Colonic mucosa (tissue), 4 donors: Measurements from ENCODE around the gene UNK. TPM values are rescaled to one million over a fixed set of nuclear protein-coding genes. Genes with fewer than 3 reads are reported as not detected.

Experiments used
- DNase-seq: peaks from one replicate; pipeline ENCODE4 v3.0.0-alpha.2; 2020
- H3K27ac ChIP-seq: fragments of 200-600 bp; one replicate; pipeline ENCODE4 v1.8.0; 2021
- H3K27me3 ChIP-seq: fragments of 200-600 bp; one replicate; pipeline ENCODE4 v1.8.0; 2021
- H3K36me3 ChIP-seq: fragments of 200-600 bp; one replicate; pipeline ENCODE4 v1.8.0; 2021
- H3K4me1 ChIP-seq: fragments of 200-600 bp; one replicate; pipeline ENCODE4 v1.8.0; 2021; ENCODE audit warnings: mild to moderate bottlenecking
- H3K4me3 ChIP-seq: fragments of 200-600 bp; one replicate; pipeline ENCODE4 v1.8.0; 2021
- H3K9ac ChIP-seq, 2 donors: one replicate each; pipeline ENCODE4 v1.7.0; 2013; ENCODE audit warnings: control low read depth in 2 of 2, low read depth in 2 of 2, low read length in 2 of 2
- H3K9me3 ChIP-seq: fragments of 200-600 bp; one replicate; pipeline ENCODE4 v1.8.0; 2021
- CTCF ChIP-seq: fragments of 200-600 bp; IDR thresholded peaks from one replicate; pipeline ENCODE4 v1.8.0; 2022; ENCODE audit warnings: antibody characterized with exemption, mild to moderate bottlenecking
- intact Hi-C: fragments of 100-400 bp; cut with DNase I; formaldehyde crosslinking; loops from one replicate; pipeline ENCODE4 v1.14.1; 2022
- microRNA-seq: library from miRNA; unstranded; fragments of <30 nt; microRNA quantifications from one replicate; pipeline ENCODE4, GENCODE V29; 2019
- total RNA-seq, 2 donors: library from RNA; stranded (reverse); fragmentation: NEBNext Ultra II Directional in 1 of 2; extraction: Animal tissue kit (Norgen Biotek cat#: 25700) in 1 of 2; gene quantifications; one replicate each; pipeline ENCODE4 v1.2.1, GENCODE V29; 2021
- donor health status: healthy.
- donor health status: DM: no; HTN: no; CAD: no.
- donor health status: DM: no; HTN: no; CAD: no.

UNK gene
- total RNA-seq, 2 donors from 2014 or later: 18.4 to 26.0 TPM

DNA sequence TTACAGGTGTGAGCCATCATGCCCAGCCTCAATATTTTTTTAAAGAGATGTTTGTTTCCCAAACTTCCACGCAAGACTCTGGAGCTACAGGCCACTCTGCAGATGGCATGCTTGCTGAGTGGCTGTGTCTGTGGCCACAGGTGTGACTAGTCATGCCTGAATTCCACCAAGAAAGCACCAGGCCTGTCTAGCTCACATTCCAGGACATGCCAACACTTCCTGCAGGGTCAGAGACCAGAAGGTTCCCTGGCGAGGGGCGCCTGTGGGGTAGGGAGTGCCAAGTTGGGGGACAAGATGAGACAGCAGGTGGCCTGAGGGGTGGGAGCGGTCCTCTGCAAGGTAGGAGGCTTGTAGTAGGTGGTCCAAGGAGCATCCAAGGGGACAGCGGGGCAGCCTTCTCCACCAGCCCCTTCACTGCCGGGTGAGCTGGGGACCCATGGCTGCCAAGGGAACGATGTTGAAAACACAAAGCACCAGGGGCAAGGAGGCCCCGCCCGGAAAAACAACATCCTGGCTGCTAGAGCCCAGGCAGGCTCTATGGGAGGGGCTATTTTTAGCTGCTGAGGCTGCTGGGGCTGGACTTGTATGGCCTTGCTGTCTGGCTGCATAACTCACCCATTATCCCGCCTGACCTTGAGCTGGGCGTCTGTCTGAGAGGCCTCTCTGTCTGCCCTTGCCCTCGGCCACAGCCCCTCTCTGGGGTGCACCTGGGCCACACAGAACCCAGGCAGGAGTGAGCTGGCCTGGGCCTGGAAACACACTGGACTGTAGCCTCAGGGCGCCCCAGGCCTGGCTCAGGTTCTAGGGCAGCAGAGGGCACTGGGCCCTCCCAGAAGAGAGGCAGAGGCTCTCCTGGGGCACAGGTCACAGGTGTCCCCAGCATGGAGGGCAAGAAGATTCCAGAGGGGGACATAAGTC lies 88.1 kb downstream of the UNK start:
- Histone ChIP-seq H3K4me3 (no peak overlapping the region), H3K9ac (peak overlapping the region; percentile 57 to 82), H3K9me3 (no peaks in the 10 kb centered on the region), H3K27ac (peak overlapping the region; percentile 90), H3K36me3 (peaks cover 5% of the 10 kb centered on the region), H3K27me3 (no peaks in the 10 kb centered on the region), H3K4me1 (peaks cover 22% of the 10 kb centered on the region)
- no peak for TF ChIP-seq CTCF
- intact Hi-C loops: no loop called here
- peak; percentile 87 for DNase-seq

DNA sequence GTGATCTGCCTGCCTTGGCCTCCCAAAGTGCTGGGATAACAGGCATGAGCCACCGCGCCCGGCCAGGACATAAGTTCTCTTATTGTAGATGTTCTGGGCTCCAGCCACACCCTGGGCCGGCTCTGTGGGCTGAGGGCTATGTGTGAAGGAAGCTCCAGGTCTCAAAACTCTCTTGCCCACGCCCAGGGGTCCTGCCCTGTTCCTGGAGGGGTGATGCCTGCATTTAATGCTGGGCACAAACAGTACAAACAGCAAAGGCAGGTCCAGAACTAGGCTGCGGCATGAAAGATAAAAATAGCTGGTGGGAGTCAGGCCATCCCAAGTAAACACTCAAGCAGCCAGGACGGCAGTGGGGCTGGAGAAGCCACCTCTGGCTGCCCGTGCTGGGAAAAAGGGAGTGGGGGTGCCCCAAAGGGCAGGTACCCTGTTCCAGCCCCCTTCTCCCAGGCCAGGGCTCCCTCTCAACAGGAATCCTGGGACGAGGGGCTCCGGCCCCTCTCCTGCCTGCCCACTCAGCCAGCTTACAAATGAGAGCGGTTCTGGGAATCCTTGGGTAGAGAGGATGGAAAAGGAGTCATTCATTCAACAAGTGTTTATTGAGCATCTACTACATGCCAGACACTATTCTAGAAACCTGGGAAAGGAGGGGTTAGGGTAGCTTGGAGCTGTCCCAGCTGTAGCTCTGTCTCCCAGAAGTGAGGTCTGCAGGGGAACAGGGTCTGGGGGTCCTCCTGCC lies 89.1 kb downstream of the UNK start:
- H3K36me3 ChIP-seq: peaks cover 5% of the 10 kb centered on the region
- no peak for TF ChIP-seq CTCF
- peak overlapping the region; percentile 4 to 41 for H3K9ac ChIP-seq
- H3K27ac ChIP-seq: peak overlapping the region; percentile 90
- no peak overlapping the region for H3K4me3 ChIP-seq
- H3K27me3 ChIP-seq: no peaks in the 10 kb centered on the region
- intact Hi-C loops: no loop called here
- peaks cover 22% of the 10 kb centered on the region for H3K4me1 ChIP-seq
- no peak for DNase-seq
- H3K9me3 ChIP-seq: no peaks in the 10 kb centered on the region

DNA sequence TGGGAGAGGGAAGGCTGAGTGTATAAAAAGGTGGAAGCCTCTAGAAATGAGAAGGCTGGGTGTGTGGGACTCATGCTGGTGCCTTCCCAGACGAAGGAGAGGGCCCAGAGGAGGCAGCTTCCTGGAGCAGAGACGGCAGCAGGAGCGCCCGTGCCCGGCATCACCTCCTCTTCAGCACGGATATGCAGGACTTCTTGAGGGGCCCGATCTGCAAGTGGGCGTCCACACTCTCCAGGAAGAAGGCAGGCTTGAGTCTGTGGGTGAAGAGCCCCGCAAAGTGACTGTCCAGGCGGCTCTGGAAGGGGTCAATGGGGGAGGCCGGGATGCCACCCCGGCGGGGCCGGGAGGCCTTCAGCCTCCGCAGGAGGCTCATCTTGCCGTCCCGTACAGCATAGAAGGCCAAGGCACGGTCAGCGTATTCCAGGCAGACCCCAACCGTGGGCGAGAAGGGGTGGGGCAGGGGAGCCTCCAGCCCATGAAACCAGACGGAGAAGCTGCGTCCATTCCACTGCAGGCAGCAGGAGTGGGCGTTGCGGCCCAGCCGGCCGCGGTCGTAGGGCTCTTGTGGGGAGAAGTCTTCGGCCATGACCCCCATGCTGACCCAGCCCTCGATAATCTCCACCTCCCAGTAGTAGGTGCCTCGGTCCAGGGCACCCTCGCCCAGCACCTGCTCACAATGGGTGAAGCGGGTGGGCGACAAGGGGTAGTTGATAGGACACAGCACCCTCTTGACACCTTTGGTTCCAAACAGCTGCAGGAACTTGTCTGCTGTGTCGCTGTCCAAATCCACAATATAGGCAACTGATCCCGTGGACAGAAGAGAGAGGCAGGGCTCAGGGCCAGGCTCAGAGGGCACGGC lies 89.9 kb downstream of the UNK start:
- no peak for DNase-seq
- no peak overlapping the region for H3K4me3 ChIP-seq
- TF ChIP-seq CTCF: no peak
- intact Hi-C loops: no loop called here
- peak overlapping the region; percentile 98 for H3K27ac ChIP-seq
- H3K9me3 ChIP-seq: no peaks in the 10 kb centered on the region
- H3K4me1 ChIP-seq: peaks cover 19% of the 10 kb centered on the region
- H3K36me3 ChIP-seq: peaks cover 5% of the 10 kb centered on the region
- H3K9ac ChIP-seq: peak overlapping the region; percentile 37 to 93
- H3K27me3 ChIP-seq: no peaks in the 10 kb centered on the region

Small RNAs within 50 kb of the gene (microRNA-seq; reads per million reads assigned to microRNA genes)
- 1.7 reads per million for gene MIR4738

Other genes starting within 250 kb of the UNK start
- 100 to 1,000 TPM; 210 to 462 TPM for gene MYO15B, start 197.0 kb upstream of the UNK start, total RNA-seq
- gene SMIM5, start 151.4 kb upstream of the UNK start, total RNA-seq: 10 to 100 TPM in 1 of 2 donors, 1 to 10 TPM in 1; 5.1 to 39.9 TPM
- 10 to 100 TPM; 18.7 to 43.1 TPM for gene RECQL5, start 117.7 kb upstream of the UNK start, total RNA-seq
- 10 to 100 TPM; 68.0 to 68.1 TPM for gene SAP30BP, start 117.5 kb upstream of the UNK start, total RNA-seq
- gene ITGB4, start 63.3 kb upstream of the UNK start, total RNA-seq: 100 to 1,000 TPM; 267 to 272 TPM
- 10 to 100 TPM; 21.3 to 23.6 TPM for gene GALK1, start 19.6 kb upstream of the UNK start, total RNA-seq
- gene UNC13D, start 59.6 kb downstream of the UNK start, total RNA-seq: 10 to 100 TPM; 25.9 to 35.0 TPM
- gene WBP2, start 70.5 kb downstream of the UNK start, total RNA-seq: 100 to 1,000 TPM in 1 of 2 donors, 10 to 100 TPM in 1; 69.8 to 102 TPM
- gene TRIM47, start 93.8 kb downstream of the UNK start, total RNA-seq: 10 to 100 TPM; 33.7 to 71.5 TPM
- 10 to 100 TPM; 14.5 to 26.0 TPM for gene TRIM65, start 112.1 kb downstream of the UNK start, total RNA-seq
- 100 to 1,000 TPM in 1 of 2 donors, 10 to 100 TPM in 1; 88.6 to 190 TPM for gene MRPL38, start 120.1 kb downstream of the UNK start, total RNA-seq
- gene FBF1, start 156.2 kb downstream of the UNK start, total RNA-seq: 10 to 100 TPM in 1 of 2 donors, 1 to 10 TPM in 1; 3.2 to 21.5 TPM
- 100 to 1,000 TPM; 110 to 136 TPM for gene ACOX1, start 194.4 kb downstream of the UNK start, total RNA-seq
- gene TEN1, start 194.4 kb downstream of the UNK start, total RNA-seq: 10 to 100 TPM; 15.9 to 18.6 TPM
- gene CDK3, start 216.0 kb downstream of the UNK start, total RNA-seq: 1 to 10 TPM; 5.3 to 8.2 TPM
- gene EVPL, start 242.5 kb downstream of the UNK start, total RNA-seq: 10 to 100 TPM; 18.8 to 31.1 TPM